Astrocyte (in vitro differentiated cells and primary cell): ENCODE results near the gene NR6A1.

Experiments
- CTCF ChIP-seq: IDR thresholded peaks from 2 replicates; pipeline ENCODE4 v1.5.1; 2011; ENCODE audit warnings: low read depth, mild to moderate bottlenecking, inconsistent platforms, low read length, moderate library complexity; ENCODE audit not compliant: insufficient read depth
- EZH2 ChIP-seq: IDR thresholded peaks from 2 replicates; pipeline ENCODE4 v1.6.1; 2012; ENCODE audit warnings: mild to moderate bottlenecking, low read length, inconsistent platforms; ENCODE audit not compliant: insufficient read depth

- TF ChIP-seq CTCF (no peak), EZH2 (no peak)
These were observed 293.3 kb downstream of the NR6A1 start for GRCh38 chr9:124477648-124478285.
